OCI-LY3 (cell line): ENCODE results near the gene LRRC38.

Source experiments
- H2AFZ ChIP-seq: fragments of 200-600, 300-600 bp; shearing (Covaris generic); 2 replicates; pipeline ENCODE4 v1.6.0; 2014; ENCODE audit warnings: antibody characterized with exemption, low read depth, low read length
- H3K27ac ChIP-seq: fragments of 200-600, 300-600 bp; sonication (generic); 2 replicates; pipeline ENCODE4 v1.5.1; 2014; ENCODE audit warnings: mild to moderate bottlenecking, low read length, moderate library complexity, mixed read lengths
- H3K27me3 ChIP-seq: fragments of 200-600, 300-600 bp; sonication (generic); 2 replicates; pipeline ENCODE4 v1.6.1; 2014; ENCODE audit warnings: low read depth, low read length, mixed read lengths
- H3K36me3 ChIP-seq: fragments of 200-600, 300-600 bp; sonication (generic); replicated peaks from 2 replicates; pipeline ENCODE3; 2014; ENCODE audit warnings: low read depth, low read length, mixed read lengths
- H3K4me1 ChIP-seq: fragments of 300-600, 200-600 bp; sonication (generic); 2 replicates; pipeline ENCODE4 v1.6.1; 2014; ENCODE audit warnings: low read length, mixed read lengths
- H3K4me2 ChIP-seq: fragments of 200-600, 300-600 bp; sonication (generic); 2 replicates; pipeline ENCODE4 v1.6.1; 2014; ENCODE audit warnings: low read length, mixed read lengths
- H3K4me3 ChIP-seq: fragments of 300-600, 200-600 bp; sonication (generic); 2 replicates; pipeline ENCODE4 v1.5.1; 2014; ENCODE audit warnings: antibody characterized with exemption, mild to moderate bottlenecking, low read length, moderate library complexity
- H3K79me2 ChIP-seq: fragments of 300-600, 200-600 bp; shearing (Covaris generic); 2 replicates; pipeline ENCODE4 v1.6.1; 2014; ENCODE audit warnings: mild to moderate bottlenecking, low read length, mixed read lengths
- H3K9ac ChIP-seq: fragments of 300-600, 200-600 bp; shearing (Covaris generic); 2 replicates; pipeline ENCODE4 v1.6.0; 2014; ENCODE audit warnings: mild to moderate bottlenecking, low read length, moderate library complexity
- H3K9me3 ChIP-seq: fragments of 200-600, 300-600 bp; shearing (Covaris generic); 2 replicates; pipeline ENCODE4 v1.6.1; 2014; ENCODE audit warnings: low read length, mixed read lengths; ENCODE audit not compliant: insufficient read depth
- H4K20me1 ChIP-seq: fragments of 200-600, 300-600 bp; sonication (generic); 2 replicates; pipeline ENCODE4 v1.6.1; 2016; ENCODE audit warnings: low read length, mixed read lengths; ENCODE audit not compliant: insufficient read depth
- EZH2phosphoT487 ChIP-seq: fragments of 200-600 bp; shearing (Covaris generic); IDR thresholded peaks from 2 replicates; pipeline ENCODE4 v1.6.1; 2018; ENCODE audit warnings: antibody characterized with exemption, mixed run types, low read depth
- TF ChIP-seq, protein P1 (sequence below): fragments of 200-600, 300-600 bp; sonication (generic); IDR thresholded peaks from 2 replicates; pipeline ENCODE4 v1.5.1; 2014; ENCODE audit warnings: antibody characterized with exemption, low read length, low read depth

LRRC38 gene

GRCh38 chr1:13462682-13463081, 51.1 kb downstream of the LRRC38 start:
- Histone ChIP-seq H3K27ac (no peak overlapping the region), H3K4me2 (no peak overlapping the region), H3K9me3 (no peaks in the 10 kb centered on the region), H3K4me1 (no peaks in the 10 kb centered on the region), H3K79me2 (no peaks in the 10 kb centered on the region), H3K36me3 (no peaks in the 10 kb centered on the region), H3K9ac (no peak overlapping the region), H2AFZ (no peak overlapping the region), H4K20me1 (no peaks in the 10 kb centered on the region), H3K4me3 (no peak overlapping the region), H3K27me3 (no peaks in the 10 kb centered on the region; the same call in 1 of the 2 replicates)
- TF ChIP-seq EZH2phosphoT487 = no peak
- TF ChIP-seq, protein P1, sequence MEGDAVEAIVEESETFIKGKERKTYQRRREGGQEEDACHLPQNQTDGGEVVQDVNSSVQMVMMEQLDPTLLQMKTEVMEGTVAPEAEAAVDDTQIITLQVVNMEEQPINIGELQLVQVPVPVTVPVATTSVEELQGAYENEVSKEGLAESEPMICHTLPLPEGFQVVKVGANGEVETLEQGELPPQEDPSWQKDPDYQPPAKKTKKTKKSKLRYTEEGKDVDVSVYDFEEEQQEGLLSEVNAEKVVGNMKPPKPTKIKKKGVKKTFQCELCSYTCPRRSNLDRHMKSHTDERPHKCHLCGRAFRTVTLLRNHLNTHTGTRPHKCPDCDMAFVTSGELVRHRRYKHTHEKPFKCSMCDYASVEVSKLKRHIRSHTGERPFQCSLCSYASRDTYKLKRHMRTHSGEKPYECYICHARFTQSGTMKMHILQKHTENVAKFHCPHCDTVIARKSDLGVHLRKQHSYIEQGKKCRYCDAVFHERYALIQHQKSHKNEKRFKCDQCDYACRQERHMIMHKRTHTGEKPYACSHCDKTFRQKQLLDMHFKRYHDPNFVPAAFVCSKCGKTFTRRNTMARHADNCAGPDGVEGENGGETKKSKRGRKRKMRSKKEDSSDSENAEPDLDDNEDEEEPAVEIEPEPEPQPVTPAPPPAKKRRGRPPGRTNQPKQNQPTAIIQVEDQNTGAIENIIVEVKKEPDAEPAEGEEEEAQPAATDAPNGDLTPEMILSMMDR = no peak

GRCh38 chr1:13461977-13462376, 51.8 kb downstream of the LRRC38 start:
- Histone ChIP-seq H3K27me3 (no peaks in the 10 kb centered on the region; the same call in 1 of the 2 replicates), H3K4me2 (no peak overlapping the region), H3K27ac (no peak overlapping the region), H3K4me1 (no peaks in the 10 kb centered on the region), H3K9me3 (no peaks in the 10 kb centered on the region), H4K20me1 (no peaks in the 10 kb centered on the region), H3K9ac (no peak overlapping the region), H2AFZ (no peak overlapping the region), H3K36me3 (no peaks in the 10 kb centered on the region), H3K79me2 (no peaks in the 10 kb centered on the region), H3K4me3 (no peak overlapping the region)
- no peak for TF ChIP-seq EZH2phosphoT487
- TF ChIP-seq, protein P1 = no peak

- Histone ChIP-seq H3K9me3 (no peaks in the 10 kb centered on the region), H3K27me3 (no peaks in the 10 kb centered on the region), H3K79me2 (no peaks in the 10 kb centered on the region), H3K36me3 (no peaks in the 10 kb centered on the region), H4K20me1 (no peaks in the 10 kb centered on the region), H2AFZ (no peak overlapping the region), H3K4me3 (no peak overlapping the region), H3K9ac (no peak overlapping the region), H3K4me1 (no peaks in the 10 kb centered on the region), H3K4me2 (no peak overlapping the region), H3K27ac (no peak overlapping the region)
- TF ChIP-seq, protein P1 = no peak
- no peak for TF ChIP-seq EZH2phosphoT487
Observed at GRCh38 chr1:13456904-13457532, 56.8 kb downstream of the LRRC38 start.

- TF ChIP-seq, protein P1 = no peak
- TF ChIP-seq EZH2phosphoT487 = no peak
- Histone ChIP-seq H3K4me2 (no peak overlapping the region), H4K20me1 (no peaks in the 10 kb centered on the region), H3K4me3 (no peak overlapping the region), H3K27me3 (no peaks in the 10 kb centered on the region), H3K27ac (no peak overlapping the region), H2AFZ (no peak overlapping the region), H3K36me3 (no peaks in the 10 kb centered on the region), H3K79me2 (no peaks in the 10 kb centered on the region), H3K4me1 (no peaks in the 10 kb centered on the region), H3K9ac (no peak overlapping the region), H3K9me3 (no peaks in the 10 kb centered on the region)
Observed at GRCh38 chr1:13451399-13451965, 62.3 kb downstream of the LRRC38 start.
